ENCODE results near the gene GPSM1.
"Not testable (repeated sequence)": the region's sequence is repeated elsewhere in the genome, so short reads cannot be mapped to it uniquely, and the experiment has no call there.

Gene GPSM1

DNA sequence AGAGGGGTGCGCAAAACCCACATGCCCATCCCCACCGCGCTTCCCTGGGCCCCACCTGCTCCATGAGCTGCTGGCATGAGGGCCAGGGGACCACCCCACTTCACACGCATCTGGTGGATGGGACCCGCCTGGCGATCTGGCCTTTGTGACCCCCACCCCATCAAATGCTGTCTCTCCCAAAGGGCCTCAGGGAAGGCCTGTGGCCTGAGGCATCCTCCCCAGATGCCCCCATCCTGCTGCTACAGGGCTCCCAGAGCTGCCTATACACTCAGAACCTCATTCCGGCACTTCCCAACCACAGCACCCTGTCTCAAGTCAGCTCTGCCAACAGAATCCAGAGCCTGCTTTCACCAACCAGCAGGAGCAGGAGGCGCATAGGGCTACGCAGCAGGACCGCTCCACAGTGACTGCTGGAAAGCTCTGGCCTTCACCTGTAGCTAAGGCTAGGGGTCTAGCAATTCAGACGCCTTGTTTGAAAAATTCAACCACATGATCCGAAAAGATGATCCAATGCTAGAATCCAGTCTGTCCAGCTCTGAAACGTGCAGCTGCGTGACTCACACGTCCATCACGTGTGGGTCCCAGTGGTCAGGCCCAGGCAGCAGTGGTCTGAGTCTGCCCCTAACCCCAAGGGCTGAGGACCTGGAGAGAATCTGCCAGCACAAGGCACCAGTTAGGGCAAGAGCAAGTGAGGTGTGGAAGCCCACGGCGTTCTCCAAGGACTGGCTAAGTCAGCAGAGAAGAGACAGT is 74.0 kb downstream of the GPSM1 start:
- no peak for DNase-seq

DNA sequence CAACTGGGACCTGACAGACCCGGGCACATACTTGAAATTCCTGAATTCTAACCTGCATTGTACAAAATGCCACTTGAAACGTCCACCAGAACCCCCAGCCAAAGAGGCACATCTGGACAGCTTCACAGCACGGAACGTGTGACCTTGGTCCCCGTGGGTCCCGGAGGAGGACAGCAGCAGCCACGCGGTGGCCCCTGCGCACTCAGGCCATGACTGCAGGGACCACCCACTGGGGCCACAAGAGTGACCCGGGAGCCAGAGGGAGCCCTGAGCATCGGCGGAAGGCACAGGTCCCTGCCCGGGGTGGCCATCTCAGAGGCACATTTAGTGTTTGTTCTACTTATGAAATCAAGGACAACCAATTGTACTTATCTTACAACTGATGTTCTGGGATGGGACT is 74.7 kb downstream of the GPSM1 start:
- no peak for DNase-seq

DNA sequence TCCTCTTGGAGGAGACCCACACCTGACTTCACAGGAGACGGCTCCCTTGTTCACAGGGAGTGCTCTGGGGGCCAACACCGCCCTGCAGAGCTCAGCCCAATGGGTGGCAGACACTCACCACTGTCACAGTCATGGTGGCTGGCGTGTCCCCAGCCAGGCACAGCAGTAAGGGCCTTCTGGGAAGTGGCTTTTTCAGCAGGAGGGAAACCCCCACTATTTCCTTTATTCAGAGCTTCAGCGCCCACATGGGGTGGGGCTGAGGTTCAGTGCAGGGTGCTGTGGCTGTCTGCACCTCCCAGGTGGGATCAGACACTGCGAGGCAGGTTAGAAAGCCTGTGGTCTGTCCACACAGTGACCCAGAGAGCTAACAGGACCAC is 76.2 kb downstream of the GPSM1 start:
- no peak for DNase-seq

DNA sequence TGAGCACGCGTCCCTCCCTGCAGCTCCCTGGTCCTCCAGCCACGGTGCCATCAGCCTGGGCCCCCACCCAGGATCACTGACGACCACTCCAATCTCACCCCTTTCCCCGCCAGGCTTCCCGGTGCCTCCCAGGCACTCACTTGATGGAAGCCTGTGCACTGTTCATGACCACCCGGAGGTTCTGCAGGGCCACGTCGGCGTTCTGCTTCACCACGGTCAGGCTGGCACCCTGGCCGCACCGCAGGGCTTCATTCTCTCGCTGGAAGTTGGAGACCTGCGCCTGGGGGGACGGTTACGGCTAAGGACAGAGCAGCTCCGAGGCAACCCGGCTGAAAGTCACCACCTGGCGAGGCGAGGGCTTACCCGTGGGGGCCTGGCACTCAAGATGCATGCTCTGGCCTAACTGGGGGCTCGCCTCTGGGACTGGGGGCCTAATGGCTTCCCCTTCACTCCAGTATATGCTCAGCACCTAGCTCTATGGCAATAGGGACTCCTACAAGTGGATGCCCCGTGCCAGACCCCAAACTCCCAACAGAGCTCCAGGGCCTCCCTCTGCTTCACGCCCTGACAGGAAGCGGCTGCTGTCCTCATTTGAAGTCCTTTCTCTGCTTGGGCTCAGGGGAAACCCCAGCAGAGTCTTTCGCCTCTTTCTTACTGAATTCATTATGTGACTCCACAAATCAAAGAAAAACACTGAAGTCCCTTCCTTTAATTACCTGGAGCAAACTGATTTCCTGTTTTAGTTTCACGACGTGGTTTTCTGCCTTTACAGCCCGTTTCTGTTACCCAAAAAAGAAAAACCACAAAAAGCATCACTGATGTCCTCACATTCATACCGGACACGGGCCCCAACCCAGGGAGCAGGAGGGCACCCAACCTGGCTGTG is 76.8 kb downstream of the GPSM1 start:
- DNase-seq, result no peak

DNA sequence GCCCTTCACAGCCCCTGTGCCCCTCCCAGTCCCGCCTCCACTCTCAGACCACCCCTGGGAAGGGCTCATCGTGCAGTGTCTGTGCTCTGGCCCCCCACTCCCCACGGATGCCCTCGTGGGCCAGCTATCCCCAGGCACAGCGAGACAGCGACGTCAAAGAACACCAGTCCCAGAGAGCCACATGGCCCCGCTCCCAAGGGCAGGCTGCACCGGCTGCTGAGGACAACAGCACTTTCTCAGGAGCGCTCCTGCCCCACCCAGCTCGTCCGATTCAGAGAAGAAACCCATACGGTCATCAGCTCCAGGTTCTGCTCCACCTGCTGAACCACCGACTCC is 77.4 kb downstream of the GPSM1 start:
- no peak for DNase-seq

DNA sequence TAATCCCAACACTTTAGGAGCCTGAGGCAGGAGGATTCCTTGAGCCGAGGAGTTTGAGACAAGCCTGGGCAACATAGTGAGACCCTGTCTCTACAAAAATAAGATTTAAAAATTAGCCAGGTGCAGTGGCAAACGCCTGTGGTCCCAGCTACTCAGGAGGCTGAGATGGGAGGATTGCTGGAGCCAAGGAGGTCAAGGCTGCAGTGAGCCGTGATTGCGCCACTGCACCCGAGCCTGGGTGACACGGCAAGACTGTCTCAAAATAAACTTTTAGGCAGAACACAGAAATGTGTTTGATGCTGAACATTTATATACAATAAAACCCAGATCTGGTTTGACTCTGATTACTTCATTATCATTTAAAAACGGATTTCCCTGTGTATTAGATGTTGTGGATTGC is 78.1 kb downstream of the GPSM1 start:
- no peak for DNase-seq

DNA sequence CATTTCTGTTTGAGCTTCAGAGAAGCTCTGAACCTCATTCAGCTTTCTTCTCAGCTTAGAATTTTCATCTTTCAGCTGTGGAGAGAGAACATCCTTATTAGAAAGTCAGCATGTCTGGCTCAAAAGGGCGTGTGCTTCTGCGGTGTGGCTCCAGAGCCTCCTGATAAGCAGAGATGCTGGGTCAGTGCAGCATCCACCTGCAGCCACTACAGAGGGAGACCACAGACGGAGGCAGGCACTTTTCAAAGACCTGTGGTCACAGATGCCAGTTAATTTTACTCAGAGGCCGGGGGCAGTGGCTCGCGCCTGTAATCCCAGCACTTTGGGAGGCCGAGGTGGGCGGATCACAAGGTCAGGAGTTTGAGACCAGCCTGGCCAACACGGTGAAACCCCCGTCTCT is 78.6 kb downstream of the GPSM1 start:
- DNase-seq, result not testable (repeated sequence)

DNA sequence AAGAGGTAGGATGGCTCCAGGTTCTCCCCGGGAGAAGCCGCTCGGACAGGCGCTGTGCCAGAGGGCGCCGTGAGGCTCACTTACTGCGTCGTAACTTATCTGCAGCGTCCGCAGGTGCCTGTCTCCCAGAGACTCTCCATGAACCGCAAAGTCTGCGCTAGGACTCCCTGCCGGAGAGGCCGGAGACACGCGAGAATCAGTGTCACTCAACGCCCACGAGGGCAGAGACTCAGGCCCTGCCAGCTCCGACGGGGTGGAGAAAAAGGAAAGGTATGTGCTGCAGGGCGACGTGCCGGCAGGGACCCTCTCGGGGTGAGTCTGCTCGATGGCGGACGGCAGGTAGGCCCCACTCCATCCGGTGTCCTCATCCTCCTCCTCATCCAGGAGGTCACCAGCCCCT is 79.7 kb downstream of the GPSM1 start:
- not testable (repeated sequence) for DNase-seq

DNA sequence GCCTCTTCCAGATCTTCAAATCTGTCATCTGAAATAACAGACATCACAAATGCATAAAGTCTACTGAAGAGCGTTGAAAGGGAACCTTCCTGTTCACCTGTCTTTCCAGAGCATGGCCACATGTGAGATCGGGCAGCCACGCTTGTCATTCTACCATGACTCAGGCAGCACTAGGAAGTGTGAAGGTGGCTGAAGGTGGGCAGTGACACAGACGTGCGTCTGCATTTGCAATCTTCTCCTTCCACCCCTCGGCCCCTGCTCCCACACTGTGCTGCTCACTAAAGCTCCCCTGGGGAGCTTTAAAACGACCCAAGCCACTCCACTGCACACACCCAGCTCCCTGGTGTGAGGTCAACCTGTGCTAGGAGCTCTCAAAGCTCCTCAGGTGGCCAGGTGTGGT is 80.6 kb downstream of the GPSM1 start:
- DNase-seq, result no peak
